Measurements from ENCODE around the gene CTTN. TPM values are rescaled to one million over a fixed set of nuclear protein-coding genes. Genes with fewer than 3 reads are reported as not detected.
A peak's percentile ranks its signal among the peaks of the same experiment; 100 is the strongest.

The CTTN gene
- total RNA-seq, 1 experiment from 2014 or later: 503 TPM

- ChIA-PET CTCF (no interaction called here), POLR2A (no interaction called here)
- in situ Hi-C loops (cut with HindIII; ENCODE audit: low pct_unique_long_range_greater_than_20kb, low sequenced_read_pairs): no loop called here
- no peak overlapping the region for H3K4me3 ChIP-seq (ENCODE audit: low read depth in 2 of 2, low read length in 2 of 2)
- TF ChIP-seq CTCF (IDR thresholded peaks at IDR 0.05) (no peak), TCF7L2 (IDR thresholded peaks at IDR 0.05; ENCODE audit: low read depth, low read length) (no peak), SIN3A (IDR thresholded peaks at IDR 0.05; ENCODE audit: borderline replicate concordance, insufficient read depth, low read depth, low read length) (no peak), POLR2AphosphoS5 (IDR thresholded peaks at IDR 0.05; ENCODE audit: low read depth, low read length) (no peak)
- TF ChIP-seq, protein P1, sequence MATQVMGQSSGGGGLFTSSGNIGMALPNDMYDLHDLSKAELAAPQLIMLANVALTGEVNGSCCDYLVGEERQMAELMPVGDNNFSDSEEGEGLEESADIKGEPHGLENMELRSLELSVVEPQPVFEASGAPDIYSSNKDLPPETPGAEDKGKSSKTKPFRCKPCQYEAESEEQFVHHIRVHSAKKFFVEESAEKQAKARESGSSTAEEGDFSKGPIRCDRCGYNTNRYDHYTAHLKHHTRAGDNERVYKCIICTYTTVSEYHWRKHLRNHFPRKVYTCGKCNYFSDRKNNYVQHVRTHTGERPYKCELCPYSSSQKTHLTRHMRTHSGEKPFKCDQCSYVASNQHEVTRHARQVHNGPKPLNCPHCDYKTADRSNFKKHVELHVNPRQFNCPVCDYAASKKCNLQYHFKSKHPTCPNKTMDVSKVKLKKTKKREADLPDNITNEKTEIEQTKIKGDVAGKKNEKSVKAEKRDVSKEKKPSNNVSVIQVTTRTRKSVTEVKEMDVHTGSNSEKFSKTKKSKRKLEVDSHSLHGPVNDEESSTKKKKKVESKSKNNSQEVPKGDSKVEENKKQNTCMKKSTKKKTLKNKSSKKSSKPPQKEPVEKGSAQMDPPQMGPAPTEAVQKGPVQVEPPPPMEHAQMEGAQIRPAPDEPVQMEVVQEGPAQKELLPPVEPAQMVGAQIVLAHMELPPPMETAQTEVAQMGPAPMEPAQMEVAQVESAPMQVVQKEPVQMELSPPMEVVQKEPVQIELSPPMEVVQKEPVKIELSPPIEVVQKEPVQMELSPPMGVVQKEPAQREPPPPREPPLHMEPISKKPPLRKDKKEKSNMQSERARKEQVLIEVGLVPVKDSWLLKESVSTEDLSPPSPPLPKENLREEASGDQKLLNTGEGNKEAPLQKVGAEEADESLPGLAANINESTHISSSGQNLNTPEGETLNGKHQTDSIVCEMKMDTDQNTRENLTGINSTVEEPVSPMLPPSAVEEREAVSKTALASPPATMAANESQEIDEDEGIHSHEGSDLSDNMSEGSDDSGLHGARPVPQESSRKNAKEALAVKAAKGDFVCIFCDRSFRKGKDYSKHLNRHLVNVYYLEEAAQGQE (IDR thresholded peaks at IDR 0.05; ENCODE audit: insufficient read depth in 1 of 2, low read depth in 2 of 2, low read length in 1 of 2): no peak
- no peaks in the 10 kb centered on the region for H3K4me1 ChIP-seq (ENCODE audit: control insufficient read depth, insufficient read depth, low read length)
- no peaks in the 10 kb centered on the region for H3K9me3 ChIP-seq (ENCODE audit: control insufficient read depth, insufficient read depth, low read depth, low read length)
- TSS peak; percentile 28 for BruUV-seq (replicated peaks)
- ATAC-seq: no peak
- no peak for DNase-seq (ENCODE audit: low read depth, low spot score)
- peaks cover 58% of the 10 kb centered on the region for H3K36me3 ChIP-seq (ENCODE audit: control insufficient read depth, insufficient read depth, low read length)
- H3K27ac ChIP-seq (ENCODE audit: low read length): no peak overlapping the region
- H3K27me3 ChIP-seq (ENCODE audit: control insufficient read depth, insufficient read depth, low read length): no peaks in the 10 kb centered on the region
- intact Hi-C loops (cut with micrococcal nuclease; ENCODE audit: unreplicated experiment): no loop called here
Observed at GRCh38 chr11:70409437-70409836, 11.1 kb downstream of the CTTN start.

DNA sequence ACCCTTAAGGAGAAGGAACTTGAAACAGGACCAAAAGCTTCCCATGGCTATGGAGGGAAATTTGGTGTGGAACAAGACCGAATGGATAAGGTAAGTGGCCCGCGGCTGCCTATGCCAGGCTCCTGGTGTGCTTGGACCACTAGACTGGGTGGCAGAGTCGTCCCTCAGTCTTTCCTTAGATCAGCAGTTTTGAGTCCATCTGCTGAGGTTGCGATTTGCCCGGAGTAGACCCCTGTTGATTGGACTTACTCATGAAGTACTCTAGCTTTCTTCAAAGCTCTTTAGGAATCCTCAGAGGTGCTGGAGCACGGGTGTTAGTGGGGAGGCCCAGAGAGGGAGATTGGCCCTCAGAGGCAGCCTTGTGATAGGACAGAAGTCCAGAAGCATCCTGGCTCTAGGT, 11.5 kb downstream of the CTTN start:
- H3K4me3 ChIP-seq (ENCODE audit: low read depth in 2 of 2, low read length in 2 of 2): no peak overlapping the region
- DNase-seq (ENCODE audit: low read depth, low spot score) (no peak), ATAC-seq (no peak)
- H3K27me3 ChIP-seq (ENCODE audit: control insufficient read depth, insufficient read depth, low read length): no peaks in the 10 kb centered on the region
- intact Hi-C loops (cut with micrococcal nuclease; ENCODE audit: unreplicated experiment) (no loop called here), in situ Hi-C loops (cut with HindIII; ENCODE audit: low pct_unique_long_range_greater_than_20kb, low sequenced_read_pairs) (no loop called here)
- ChIA-PET CTCF (no interaction called here), POLR2A (no interaction called here)
- no peaks in the 10 kb centered on the region for H3K9me3 ChIP-seq (ENCODE audit: control insufficient read depth, insufficient read depth, low read depth, low read length)
- no TSS peak for BruUV-seq (replicated peaks)
- peaks cover 60% of the 10 kb centered on the region for H3K36me3 ChIP-seq (ENCODE audit: control insufficient read depth, insufficient read depth, low read length)
- H3K27ac ChIP-seq (ENCODE audit: low read length): no peak overlapping the region
- H3K4me1 ChIP-seq (ENCODE audit: control insufficient read depth, insufficient read depth, low read length): no peaks in the 10 kb centered on the region
- TF ChIP-seq, protein P1 (IDR thresholded peaks at IDR 0.05; ENCODE audit: insufficient read depth in 1 of 2, low read depth in 2 of 2, low read length in 1 of 2): no peak
- no peak for TF ChIP-seq CTCF (IDR thresholded peaks at IDR 0.05)
- no peak for TF ChIP-seq POLR2AphosphoS5 (IDR thresholded peaks at IDR 0.05; ENCODE audit: low read depth, low read length)
- no peak for TF ChIP-seq TCF7L2 (IDR thresholded peaks at IDR 0.05; ENCODE audit: low read depth, low read length)
- no peak for TF ChIP-seq SIN3A (IDR thresholded peaks at IDR 0.05; ENCODE audit: borderline replicate concordance, insufficient read depth, low read depth, low read length)

All from Panc1 (cell line).